Measurements from ENCODE around the gene KCNH2.

The KCNH2 gene

DNA sequence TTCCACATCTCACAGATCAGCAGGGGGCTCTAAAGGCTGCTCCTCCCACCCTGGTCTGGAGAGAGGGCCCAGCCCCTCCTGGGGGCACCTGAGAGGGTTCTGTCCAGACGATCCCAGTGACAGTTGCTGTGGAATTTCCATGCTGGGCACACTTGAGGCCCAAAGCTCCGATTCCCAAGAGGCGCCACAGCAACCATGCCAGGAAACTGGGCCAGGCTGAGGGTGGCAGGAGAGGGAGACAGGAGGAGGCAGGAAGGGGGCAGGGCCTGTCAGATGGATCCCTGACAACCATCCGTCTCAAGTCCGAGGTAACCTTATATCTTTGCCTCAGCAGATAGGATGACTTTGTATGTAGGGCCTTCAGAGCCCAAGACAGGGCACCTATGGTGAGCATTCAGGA lies 8.4 kb upstream of the KCNH2 start:
- DNase-seq (ENCODE audit: low spot score), result no peak
- Histone ChIP-seq H3K36me3 (ENCODE audit: low read depth) (no peaks in the 10 kb centered on the region), H3K27me3 (ENCODE audit: insufficient read depth, poor library complexity, severe bottlenecking) (peaks cover 21% of the 10 kb centered on the region)

DNA sequence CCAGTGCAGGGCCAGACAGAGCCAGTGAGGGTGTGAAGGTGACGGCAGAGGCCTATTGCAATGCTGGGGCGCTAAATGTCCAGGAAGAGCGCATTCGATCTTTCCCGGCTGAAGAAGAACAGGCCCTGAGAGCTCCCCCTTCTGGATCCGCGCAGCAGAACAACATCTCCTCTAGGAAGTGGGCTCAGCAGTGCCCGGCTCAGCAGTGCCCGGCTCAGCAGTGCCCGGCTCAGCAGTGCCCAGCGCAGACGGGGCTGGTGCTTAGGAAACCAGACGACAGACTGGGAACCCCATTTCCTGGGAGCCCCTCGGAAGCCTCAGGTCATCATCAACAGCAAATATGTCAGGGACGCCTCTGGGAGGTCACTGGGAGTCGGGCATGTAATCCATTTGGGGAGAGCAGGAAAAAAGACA lies 8.0 kb upstream of the KCNH2 start:
- no peak for DNase-seq (ENCODE audit: low spot score)
- Histone ChIP-seq H3K27ac (ENCODE audit: poor library complexity, severe bottlenecking) (no peak overlapping the region), H3K9me3 (ENCODE audit: severe bottlenecking) (peaks cover 2% of the 10 kb centered on the region), H3K4me3 (ENCODE audit: severe bottlenecking) (no peak overlapping the region), H3K4me1 (ENCODE audit: insufficient read depth, poor library complexity, severe bottlenecking) (no peaks in the 10 kb centered on the region), H3K27me3 (ENCODE audit: insufficient read depth, poor library complexity, severe bottlenecking) (peaks cover 26% of the 10 kb centered on the region), H3K36me3 (ENCODE audit: low read depth) (no peaks in the 10 kb centered on the region)
- ATAC-seq (ENCODE audit: low read depth), result peak; percentile 75
- peak; percentile 71 for TF ChIP-seq CTCF (IDR thresholded peaks at IDR 0.05; ENCODE audit: poor library complexity, severe bottlenecking)

More for the DNA sequence above, 8.4 kb upstream of the KCNH2 start:
- no peak for TF ChIP-seq CTCF (IDR thresholded peaks at IDR 0.05; ENCODE audit: poor library complexity, severe bottlenecking)
- ATAC-seq (ENCODE audit: low read depth), result no peak
- H3K4me3 ChIP-seq (ENCODE audit: severe bottlenecking), result no peak overlapping the region
- no peak overlapping the region for H3K27ac ChIP-seq (ENCODE audit: poor library complexity, severe bottlenecking)
- H3K4me1 ChIP-seq (ENCODE audit: insufficient read depth, poor library complexity, severe bottlenecking), result no peaks in the 10 kb centered on the region
- H3K9me3 ChIP-seq (ENCODE audit: severe bottlenecking), result peaks cover 5% of the 10 kb centered on the region

DNA sequence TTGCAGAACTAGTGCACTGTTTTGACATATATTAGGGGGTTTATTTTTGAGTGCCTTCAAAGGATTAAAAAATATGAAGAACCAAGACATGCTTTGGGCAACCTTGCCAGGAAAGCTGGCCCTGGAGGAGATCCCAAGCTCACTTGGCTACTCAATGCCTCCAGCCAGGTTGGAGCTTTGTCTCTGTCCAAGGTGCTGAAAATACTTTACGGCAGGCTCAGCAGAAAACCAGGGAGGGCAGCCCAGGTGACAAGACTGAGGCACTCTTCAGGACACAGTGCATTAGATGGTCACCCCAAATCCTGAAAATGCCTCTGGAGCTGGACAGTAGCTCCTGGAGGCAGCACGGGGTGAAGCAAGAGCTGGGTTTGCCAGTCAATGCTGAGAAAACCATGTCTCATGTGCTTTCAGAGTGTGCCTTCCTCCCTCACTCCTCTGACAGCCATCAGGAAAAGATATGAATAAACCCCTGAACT lies 5.8 kb upstream of the KCNH2 start:
- no peaks in the 10 kb centered on the region for H3K36me3 ChIP-seq (ENCODE audit: low read depth)
- H3K27me3 ChIP-seq (ENCODE audit: insufficient read depth, poor library complexity, severe bottlenecking), result peaks cover 47% of the 10 kb centered on the region
- no peaks in the 10 kb centered on the region for H3K9me3 ChIP-seq (ENCODE audit: severe bottlenecking)
- no peak overlapping the region for H3K27ac ChIP-seq (ENCODE audit: poor library complexity, severe bottlenecking)
- ATAC-seq (ENCODE audit: low read depth) (0 out of 3 replicates have a peak, but pooled peaks have one; percentile 26), DNase-seq (ENCODE audit: low spot score) (no peak)
- no peak for TF ChIP-seq CTCF (IDR thresholded peaks at IDR 0.05; ENCODE audit: poor library complexity, severe bottlenecking)
- H3K4me1 ChIP-seq (ENCODE audit: insufficient read depth, poor library complexity, severe bottlenecking), result no peaks in the 10 kb centered on the region
- no peak overlapping the region for H3K4me3 ChIP-seq (ENCODE audit: severe bottlenecking)

- H3K9me3 ChIP-seq (ENCODE audit: severe bottlenecking), result no peaks in the 10 kb centered on the region
- TF ChIP-seq CTCF (IDR thresholded peaks at IDR 0.05; ENCODE audit: poor library complexity, severe bottlenecking), result no peak
- ATAC-seq (ENCODE audit: low read depth), result no peak
Measured at GRCh38 chr7:150982351-150982750, 4.2 kb upstream of the KCNH2 start.

DNA sequence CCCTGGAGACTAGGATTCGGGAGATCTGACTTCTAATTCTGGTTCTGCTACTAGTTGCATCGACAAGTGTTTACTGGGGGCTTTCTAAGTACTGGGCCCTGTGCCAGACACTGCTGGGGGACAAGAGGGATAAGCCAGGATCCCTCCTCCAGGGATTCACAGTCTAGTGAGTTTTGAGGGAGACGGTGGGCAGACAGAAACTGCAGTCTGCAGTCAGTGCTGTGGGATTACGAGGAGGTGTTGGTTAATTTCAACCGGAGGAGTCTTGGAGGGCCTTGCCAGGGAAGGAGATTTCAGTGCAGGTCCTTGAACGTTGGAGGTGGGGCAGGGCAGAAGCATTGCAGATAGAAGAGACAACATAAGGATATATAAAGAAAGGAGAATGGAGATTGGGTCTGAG lies 3.5 kb upstream of the KCNH2 start:
- DNase-seq (ENCODE audit: low spot score) (no peak), ATAC-seq (ENCODE audit: low read depth) (no peak)
- no peak for TF ChIP-seq CTCF (IDR thresholded peaks at IDR 0.05; ENCODE audit: poor library complexity, severe bottlenecking)
- Histone ChIP-seq H3K36me3 (ENCODE audit: low read depth) (no peaks in the 10 kb centered on the region), H3K27me3 (ENCODE audit: insufficient read depth, poor library complexity, severe bottlenecking) (peaks cover 63% of the 10 kb centered on the region), H3K4me3 (ENCODE audit: severe bottlenecking) (no peak overlapping the region), H3K27ac (ENCODE audit: poor library complexity, severe bottlenecking) (no peak overlapping the region), H3K9me3 (ENCODE audit: severe bottlenecking) (no peaks in the 10 kb centered on the region), H3K4me1 (ENCODE audit: insufficient read depth, poor library complexity, severe bottlenecking) (no peaks in the 10 kb centered on the region)

More at GRCh38 chr7:150982351-150982750, 4.2 kb upstream of the KCNH2 start:
- H3K27ac ChIP-seq (ENCODE audit: poor library complexity, severe bottlenecking), result no peak overlapping the region
- no peaks in the 10 kb centered on the region for H3K36me3 ChIP-seq (ENCODE audit: low read depth)
- DNase-seq (ENCODE audit: low spot score), result no peak
- no peaks in the 10 kb centered on the region for H3K4me1 ChIP-seq (ENCODE audit: insufficient read depth, poor library complexity, severe bottlenecking)
- H3K27me3 ChIP-seq (ENCODE audit: insufficient read depth, poor library complexity, severe bottlenecking), result peaks cover 56% of the 10 kb centered on the region
- no peak overlapping the region for H3K4me3 ChIP-seq (ENCODE audit: severe bottlenecking)

Data from RWPE2 (cell line).